Keratinocyte (primary cell): ENCODE results near the gene BOD1L1. TPM values are rescaled to one million over a fixed set of nuclear protein-coding genes. Genes with fewer than 3 reads are reported as not detected.

Experiments used
- DNase-seq: peaks from one replicate; pipeline ENCODE4 v3.0.0-alpha.2; 2011; ENCODE audit warnings: low read depth, missing footprints, low spot score
- FAIRE-seq: peaks from 2 replicates; lab custom pipeline; 2011; peaks lifted over from hg19 to GRCh38; lab: Jason Lieb, UNC
- H2AFZ ChIP-seq: 2 replicates; pipeline ENCODE4 v1.6.0; 2012; ENCODE audit warnings: low read length, control low read depth, inconsistent platforms; ENCODE audit not compliant: control insufficient read depth
- H3K27ac ChIP-seq: 2 replicates; pipeline ENCODE4 v1.5.1; 2011; ENCODE audit warnings: low read length; ENCODE audit not compliant: control insufficient read depth, insufficient read depth
- H3K27me3 ChIP-seq: 3 replicates; pipeline ENCODE4 v1.6.0; 2011; ENCODE audit warnings: low read length; ENCODE audit not compliant: control insufficient read depth, insufficient read depth; ENCODE audit errors: extremely low read depth
- H3K36me3 ChIP-seq, 2 experiments: 2 replicates in 1 of 2; 3 replicates in 1 of 2; pipeline ENCODE4 v1.5.1; 2011; ENCODE audit warnings: low read length in 2 of 2, mild to moderate bottlenecking in 1 of 2; ENCODE audit not compliant: control insufficient read depth in 2 of 2, insufficient read depth in 2 of 2; ENCODE audit errors: extremely low read depth in 1 of 2
- H3K4me1 ChIP-seq: 3 replicates; pipeline ENCODE4 v1.5.1; 2011; ENCODE audit warnings: low read length; ENCODE audit not compliant: control insufficient read depth, insufficient read depth; ENCODE audit errors: extremely low read depth
- H3K4me2 ChIP-seq: 3 replicates; pipeline ENCODE4 v1.6.0; 2011; ENCODE audit warnings: low read depth, low read length; ENCODE audit not compliant: control insufficient read depth, insufficient read depth; ENCODE audit errors: extremely low read depth
- H3K4me3 ChIP-seq, 3 experiments: fragments of 200-600 bp in 1 of 3; sonication (generic) in 1 of 3; 2 replicates in 2 of 3; 3 replicates in 1 of 3; pipeline ENCODE4 v1.5.1; 2011 to 2016; ENCODE audit warnings: low read length in 3 of 3, mild to moderate bottlenecking in 3 of 3, control low read depth in 2 of 3, inconsistent platforms in 1 of 3, low read depth in 1 of 3, mixed read lengths in 1 of 3, mixed run types in 1 of 3, moderate library complexity in 1 of 3; ENCODE audit not compliant: control insufficient read depth in 2 of 3, insufficient read depth in 2 of 3; ENCODE audit errors: extremely low read depth in 1 of 3
- H3K79me2 ChIP-seq: 2 replicates; pipeline ENCODE4 v1.6.0; 2012; ENCODE audit warnings: low read length; ENCODE audit not compliant: control insufficient read depth, insufficient read depth
- H3K9ac ChIP-seq: 3 replicates; pipeline ENCODE4 v1.6.0; 2011; ENCODE audit warnings: low read length; ENCODE audit not compliant: control insufficient read depth, insufficient read depth; ENCODE audit errors: extremely low read depth
- H3K9me1 ChIP-seq: 3 replicates; pipeline ENCODE4 v1.6.0; 2011; ENCODE audit warnings: low read length; ENCODE audit not compliant: control insufficient read depth, insufficient read depth; ENCODE audit errors: extremely low read depth
- H3K9me3 ChIP-seq: 2 replicates; pipeline ENCODE4 v1.5.1; 2012; ENCODE audit warnings: low read depth, low read length; ENCODE audit not compliant: control insufficient read depth
- H4K20me1 ChIP-seq: 3 replicates; pipeline ENCODE4 v1.6.0; 2011; ENCODE audit warnings: low read length; ENCODE audit not compliant: control insufficient read depth, insufficient read depth; ENCODE audit errors: extremely low read depth
- EZH2 ChIP-seq: IDR thresholded peaks from one replicate; pipeline ENCODE4 v1.6.1; 2012; ENCODE audit warnings: inconsistent platforms, mild to moderate bottlenecking, low read length, moderate library complexity
- dilution Hi-C: fragments of 300-500 bp; cut with MboI; formaldehyde crosslinking; loops from one replicate; pipeline ENCODE4 v1.7.0; 2020; ENCODE audit warnings: low sequenced_read_pairs; ENCODE audit not compliant: extremely low pct_ligation_motif_present
- polyA plus RNA-seq, 5 experiments: library from polyadenylated mRNA; depleted of rRNA in 3 of 5; stranded (reverse) in 3 of 5; stranded (forward) in 1 of 5; unstranded in 1 of 5; fragments of >200 nt; gene quantifications; 1 replicate in 1 of 5; 2 replicates in 3 of 5; 3 replicates in 1 of 5; pipeline versions ENCODE4 v1.2.1 to v1.2.3, GENCODE V29; 2011 to 2012; ENCODE audit warnings: missing spikeins in 2 of 5, low read depth in 1 of 5, low replicate concordance in 1 of 5
- TF ChIP-seq, protein P1 (sequence below), 3 experiments: IDR thresholded peaks in 1 of 3; conservative IDR thresholded peaks in 1 of 3; optimal IDR thresholded peaks in 1 of 3; 2 replicates in 2 of 3; 3 replicates in 1 of 3; pipeline versions ENCODE3 to v1.5.1; 2011; ENCODE audit warnings: low read length in 3 of 3, mild to moderate bottlenecking in 3 of 3, moderate library complexity in 2 of 3, control low read depth in 1 of 3, inconsistent platforms in 1 of 3; ENCODE audit not compliant: insufficient read depth in 2 of 3; ENCODE audit errors: extremely low read depth in 1 of 3

Gene BOD1L1
- polyA plus RNA-seq, 1 donor (not counting 4 experiments of a cell fraction or from before 2014, with no cell fraction given): 20.6 TPM

GRCh38 chr4:13645075-13645474, 17.6 kb upstream of the BOD1L1 start:
- Histone ChIP-seq H3K27me3 (no peaks in the 10 kb centered on the region), H3K9me1 (no peaks in the 10 kb centered on the region), H3K4me3 (no peak overlapping the region), H2AFZ (no peak overlapping the region), H3K79me2 (no peaks in the 10 kb centered on the region), H3K9ac (no peak overlapping the region), H3K27ac (no peak overlapping the region), H4K20me1 (no peaks in the 10 kb centered on the region), H3K4me1 (peaks cover 7% of the 10 kb centered on the region), H3K36me3 (no peaks in the 10 kb centered on the region), H3K9me3 (no peaks in the 10 kb centered on the region), H3K4me2 (no peak overlapping the region)
- no peak for FAIRE-seq
- dilution Hi-C loops: no loop called here
- no peak for DNase-seq
- no peak for TF ChIP-seq EZH2
- TF ChIP-seq, protein P1, sequence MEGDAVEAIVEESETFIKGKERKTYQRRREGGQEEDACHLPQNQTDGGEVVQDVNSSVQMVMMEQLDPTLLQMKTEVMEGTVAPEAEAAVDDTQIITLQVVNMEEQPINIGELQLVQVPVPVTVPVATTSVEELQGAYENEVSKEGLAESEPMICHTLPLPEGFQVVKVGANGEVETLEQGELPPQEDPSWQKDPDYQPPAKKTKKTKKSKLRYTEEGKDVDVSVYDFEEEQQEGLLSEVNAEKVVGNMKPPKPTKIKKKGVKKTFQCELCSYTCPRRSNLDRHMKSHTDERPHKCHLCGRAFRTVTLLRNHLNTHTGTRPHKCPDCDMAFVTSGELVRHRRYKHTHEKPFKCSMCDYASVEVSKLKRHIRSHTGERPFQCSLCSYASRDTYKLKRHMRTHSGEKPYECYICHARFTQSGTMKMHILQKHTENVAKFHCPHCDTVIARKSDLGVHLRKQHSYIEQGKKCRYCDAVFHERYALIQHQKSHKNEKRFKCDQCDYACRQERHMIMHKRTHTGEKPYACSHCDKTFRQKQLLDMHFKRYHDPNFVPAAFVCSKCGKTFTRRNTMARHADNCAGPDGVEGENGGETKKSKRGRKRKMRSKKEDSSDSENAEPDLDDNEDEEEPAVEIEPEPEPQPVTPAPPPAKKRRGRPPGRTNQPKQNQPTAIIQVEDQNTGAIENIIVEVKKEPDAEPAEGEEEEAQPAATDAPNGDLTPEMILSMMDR (optimal IDR thresholded peaks at IDR 0.05 in 1 of 3, IDR thresholded peaks at IDR 0.05 in 1 of 3, conservative IDR thresholded peaks at IDR 0.05 in 1 of 3; ENCODE audit: extremely low read depth in 1 of 3, insufficient read depth in 2 of 3, low read length in 3 of 3): no peak

- Histone ChIP-seq H3K9me3 (no peaks in the 10 kb centered on the region), H3K9me1 (no peaks in the 10 kb centered on the region), H4K20me1 (no peaks in the 10 kb centered on the region), H3K9ac (no peak overlapping the region), H3K36me3 (no peaks in the 10 kb centered on the region), H2AFZ (no peak overlapping the region), H3K79me2 (no peaks in the 10 kb centered on the region), H3K27me3 (no peaks in the 10 kb centered on the region), H3K4me2 (no peak overlapping the region), H3K4me1 (peaks cover 11% of the 10 kb centered on the region), H3K27ac (no peak overlapping the region), H3K4me3 (no peak overlapping the region)
- no peak for DNase-seq
- dilution Hi-C loops: no loop called here
- TF ChIP-seq, protein P1 (optimal IDR thresholded peaks at IDR 0.05 in 1 of 3, IDR thresholded peaks at IDR 0.05 in 1 of 3, conservative IDR thresholded peaks at IDR 0.05 in 1 of 3; ENCODE audit: extremely low read depth in 1 of 3, insufficient read depth in 2 of 3, low read length in 3 of 3): no peak
- TF ChIP-seq EZH2: no peak
- no peak for FAIRE-seq
Measured at GRCh38 chr4:13642170-13642950, 14.8 kb upstream of the BOD1L1 start.
